Stimulated activated CD8-positive, alpha-beta memory T cell treated with anti-CD3 and anti-CD28 coated beads, Interleukin-2, amount 100 ng/mL, for 48 hours (primary cell): Measurements from ENCODE around the gene STRN4.

ENCODE experiments used
- DNase-seq, 2 donors: peaks; one replicate each; pipeline ENCODE4 v3.0.0-alpha.2; 2020; ENCODE audit warnings: low read depth in 2 of 2

Gene STRN4

DNA sequence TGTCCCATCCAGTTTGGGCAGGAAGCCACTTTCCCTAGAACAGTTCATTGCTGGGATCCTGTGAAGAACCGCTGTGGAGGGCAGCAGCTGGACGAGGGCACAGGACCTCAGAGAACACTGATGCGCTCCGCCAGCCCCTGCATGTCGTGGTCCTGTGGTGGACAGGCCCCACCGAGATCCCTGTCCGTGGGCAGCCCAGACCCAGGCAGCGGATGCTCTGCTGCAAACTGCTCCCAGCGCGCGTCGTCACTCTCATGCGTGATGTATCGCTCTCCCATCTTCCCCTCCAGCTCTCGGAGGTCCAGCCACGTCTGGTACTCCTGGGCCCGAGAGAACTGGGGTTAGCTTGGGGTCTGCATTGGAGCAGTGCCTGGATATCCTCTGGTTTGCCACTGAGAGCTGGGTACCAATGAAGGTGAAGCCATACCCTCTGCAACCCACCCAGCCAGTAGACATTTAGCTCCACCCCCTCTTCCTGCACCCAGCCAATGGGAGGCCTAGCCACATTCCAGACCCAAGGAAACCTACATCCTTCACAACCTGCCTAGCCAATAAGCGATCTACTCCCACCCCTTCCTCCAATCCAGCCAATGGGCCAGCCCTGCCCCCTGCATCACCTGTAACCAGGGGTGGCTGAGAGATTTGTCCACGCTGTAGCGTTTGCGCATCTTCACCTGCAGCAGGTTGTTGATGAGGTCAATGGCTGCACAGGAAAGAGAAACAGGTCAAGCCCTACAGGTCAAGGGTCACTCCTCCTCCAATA, 71.7 kb downstream of the STRN4 start:
- no peak for DNase-seq

GRCh38 chr19:46670813-46671212, 75.4 kb downstream of the STRN4 start:
- DNase-seq = no peak
